ENCODE results near the gene PTPRQ.
"Not testable (repeated sequence)": the region's sequence is repeated elsewhere in the genome, so short reads cannot be mapped to it uniquely, and the experiment has no call there.

The PTPRQ gene, protein sequence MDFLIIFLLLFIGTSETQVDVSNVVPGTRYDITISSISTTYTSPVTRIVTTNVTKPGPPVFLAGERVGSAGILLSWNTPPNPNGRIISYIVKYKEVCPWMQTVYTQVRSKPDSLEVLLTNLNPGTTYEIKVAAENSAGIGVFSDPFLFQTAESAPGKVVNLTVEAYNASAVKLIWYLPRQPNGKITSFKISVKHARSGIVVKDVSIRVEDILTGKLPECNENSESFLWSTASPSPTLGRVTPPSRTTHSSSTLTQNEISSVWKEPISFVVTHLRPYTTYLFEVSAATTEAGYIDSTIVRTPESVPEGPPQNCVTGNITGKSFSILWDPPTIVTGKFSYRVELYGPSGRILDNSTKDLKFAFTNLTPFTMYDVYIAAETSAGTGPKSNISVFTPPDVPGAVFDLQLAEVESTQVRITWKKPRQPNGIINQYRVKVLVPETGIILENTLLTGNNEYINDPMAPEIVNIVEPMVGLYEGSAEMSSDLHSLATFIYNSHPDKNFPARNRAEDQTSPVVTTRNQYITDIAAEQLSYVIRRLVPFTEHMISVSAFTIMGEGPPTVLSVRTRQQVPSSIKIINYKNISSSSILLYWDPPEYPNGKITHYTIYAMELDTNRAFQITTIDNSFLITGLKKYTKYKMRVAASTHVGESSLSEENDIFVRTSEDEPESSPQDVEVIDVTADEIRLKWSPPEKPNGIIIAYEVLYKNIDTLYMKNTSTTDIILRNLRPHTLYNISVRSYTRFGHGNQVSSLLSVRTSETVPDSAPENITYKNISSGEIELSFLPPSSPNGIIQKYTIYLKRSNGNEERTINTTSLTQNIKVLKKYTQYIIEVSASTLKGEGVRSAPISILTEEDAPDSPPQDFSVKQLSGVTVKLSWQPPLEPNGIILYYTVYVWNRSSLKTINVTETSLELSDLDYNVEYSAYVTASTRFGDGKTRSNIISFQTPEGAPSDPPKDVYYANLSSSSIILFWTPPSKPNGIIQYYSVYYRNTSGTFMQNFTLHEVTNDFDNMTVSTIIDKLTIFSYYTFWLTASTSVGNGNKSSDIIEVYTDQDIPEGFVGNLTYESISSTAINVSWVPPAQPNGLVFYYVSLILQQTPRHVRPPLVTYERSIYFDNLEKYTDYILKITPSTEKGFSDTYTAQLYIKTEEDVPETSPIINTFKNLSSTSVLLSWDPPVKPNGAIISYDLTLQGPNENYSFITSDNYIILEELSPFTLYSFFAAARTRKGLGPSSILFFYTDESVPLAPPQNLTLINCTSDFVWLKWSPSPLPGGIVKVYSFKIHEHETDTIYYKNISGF (N-terminal part only)

DNA sequence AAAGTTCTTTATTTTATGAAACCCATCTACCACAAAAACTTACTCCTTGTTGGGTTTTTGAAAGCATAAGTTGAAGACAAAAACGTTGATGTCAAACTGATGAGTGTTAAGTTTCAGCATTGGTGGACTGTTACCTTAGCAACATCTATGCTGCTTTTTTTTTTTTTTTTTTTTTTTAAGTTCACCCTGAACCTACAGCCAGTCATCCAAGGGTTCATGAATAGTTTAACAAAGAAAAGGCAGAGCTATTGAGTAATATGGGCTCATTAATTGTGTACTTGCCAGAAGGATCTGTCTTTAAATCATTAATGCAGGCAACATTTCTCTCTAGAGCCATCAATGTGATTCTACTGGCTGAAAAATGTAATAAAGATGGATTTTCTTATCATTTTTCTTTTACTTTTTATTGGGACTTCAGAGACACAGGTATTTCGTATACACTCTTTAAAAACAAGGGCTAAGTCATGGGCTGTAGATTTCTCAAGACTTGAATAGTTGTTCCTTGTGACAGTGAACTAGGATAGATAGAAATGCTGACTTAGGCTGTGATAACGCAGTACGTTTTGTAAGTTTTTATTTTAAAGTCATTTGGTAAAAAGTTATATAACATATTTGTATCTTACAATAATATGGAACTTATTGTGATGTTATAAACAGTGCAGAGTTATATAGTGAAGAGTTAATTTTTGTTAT is at the start of gene PTPRQ:
TSS of gene PTPRQ (plus strand) at position 262 of the 693 bp plus-strand sequence. CDS start at position 373, 111 bp downstream.
- DNase-seq: no peak

GRCh38 chr12:80400571-80400991 is 43.5 kb upstream of the PTPRQ start:
- DNase-seq: no peak

GRCh38 chr12:80401191-80401590 is 42.8 kb upstream of the PTPRQ start:
- no peak for DNase-seq

GRCh38 chr12:80404629-80405028 is 39.4 kb upstream of the PTPRQ start:
- DNase-seq: no peak

- DNase-seq: no peak
These were observed 37.8 kb upstream of the PTPRQ start for GRCh38 chr12:80406253-80406652.

GRCh38 chr12:80411787-80412186 is 32.2 kb upstream of the PTPRQ start:
- no peak for DNase-seq

DNA sequence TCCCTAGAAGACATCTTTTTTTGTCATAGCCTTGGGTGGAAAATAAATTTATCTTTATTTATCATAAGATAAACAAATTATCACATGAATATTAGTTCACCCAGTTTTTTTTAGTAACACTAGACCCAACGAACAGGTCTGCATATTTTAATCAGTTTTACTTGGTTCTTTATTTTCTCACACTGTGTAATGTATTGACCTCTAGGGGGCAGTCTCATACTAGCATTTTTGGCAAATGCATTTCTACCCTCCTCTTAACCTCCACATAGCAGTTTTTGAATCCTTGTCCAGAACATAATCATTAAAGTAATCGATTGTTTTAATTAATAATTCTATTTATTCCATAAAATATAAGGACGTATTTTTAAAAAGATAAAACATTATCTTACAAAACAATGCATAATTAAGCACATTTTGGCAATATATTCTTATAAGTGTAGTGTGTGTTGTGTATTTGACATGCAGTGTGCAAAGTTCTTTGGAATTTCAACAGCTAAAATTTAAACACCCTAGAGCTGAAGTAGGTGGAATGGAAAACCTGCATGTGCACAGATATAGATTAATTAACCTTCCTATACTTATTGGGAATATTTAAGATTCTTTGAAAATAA is 31.6 kb upstream of the PTPRQ start:
- DNase-seq: no peak

DNA sequence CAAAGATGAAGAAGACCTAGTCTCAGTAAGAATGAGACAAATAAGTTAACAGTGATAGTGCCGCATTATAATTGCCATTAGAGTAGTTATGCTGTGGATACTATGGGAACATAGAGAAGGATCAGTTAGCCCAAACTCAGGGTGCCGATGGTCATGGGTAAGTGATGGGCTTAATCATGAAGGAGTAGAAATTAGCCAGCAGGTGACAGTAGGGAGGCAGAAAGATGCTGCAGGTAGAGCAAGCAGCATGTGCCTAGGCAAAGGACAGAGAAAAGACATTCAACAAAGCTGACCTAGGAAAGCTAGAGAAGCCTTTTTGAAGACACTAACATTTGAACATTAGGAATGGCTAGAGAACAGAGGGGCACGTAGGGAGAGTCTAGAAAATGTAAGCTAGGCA is 30.6 kb upstream of the PTPRQ start:
- DNase-seq: no peak

- no peak for DNase-seq
These were observed 28.6 kb upstream of the PTPRQ start for GRCh38 chr12:80415466-80415865.

GRCh38 chr12:80419644-80420043 is 24.4 kb upstream of the PTPRQ start:
- DNase-seq: no peak

DNA sequence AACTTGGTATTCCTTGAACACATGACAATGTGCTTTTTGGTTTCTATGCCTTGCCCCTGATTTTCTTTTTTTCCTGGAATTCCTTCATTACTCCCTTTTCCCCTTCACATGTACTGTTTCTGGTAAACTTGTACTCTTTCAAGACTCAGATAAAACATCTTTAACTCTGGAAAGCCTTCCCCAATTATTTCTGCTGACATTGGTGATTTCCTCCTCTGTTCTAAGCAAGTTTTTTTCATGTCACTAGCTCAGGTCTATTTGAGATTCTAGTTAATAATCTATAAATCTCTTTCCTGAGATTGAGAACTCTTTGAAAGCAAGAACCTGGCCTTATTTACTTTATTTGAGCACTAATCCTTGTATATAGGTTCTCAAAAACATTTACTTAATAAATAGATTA is 24.0 kb upstream of the PTPRQ start:
- no peak for DNase-seq

DNA sequence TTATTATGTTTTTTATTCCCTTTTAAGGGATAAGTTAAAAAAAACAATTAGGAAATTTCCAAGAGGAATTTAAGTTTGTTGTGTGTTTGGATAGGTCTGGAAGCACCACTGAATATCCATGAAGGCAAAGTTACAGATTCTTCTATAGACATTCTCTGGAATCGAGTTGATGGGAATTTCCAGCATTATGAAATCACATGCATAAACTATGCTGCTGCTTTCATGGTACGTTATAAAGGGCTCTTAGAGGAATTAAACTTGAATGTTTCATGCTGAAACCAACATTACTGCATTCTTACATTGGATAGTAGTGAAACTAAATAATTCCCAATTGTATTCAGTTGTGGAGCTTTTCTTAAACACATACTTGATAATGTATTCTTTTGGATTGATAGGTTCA is 21.5 kb upstream of the PTPRQ start:
- no peak for DNase-seq

GRCh38 chr12:80432061-80432460 is 12.0 kb upstream of the PTPRQ start:
- no peak for DNase-seq

DNA sequence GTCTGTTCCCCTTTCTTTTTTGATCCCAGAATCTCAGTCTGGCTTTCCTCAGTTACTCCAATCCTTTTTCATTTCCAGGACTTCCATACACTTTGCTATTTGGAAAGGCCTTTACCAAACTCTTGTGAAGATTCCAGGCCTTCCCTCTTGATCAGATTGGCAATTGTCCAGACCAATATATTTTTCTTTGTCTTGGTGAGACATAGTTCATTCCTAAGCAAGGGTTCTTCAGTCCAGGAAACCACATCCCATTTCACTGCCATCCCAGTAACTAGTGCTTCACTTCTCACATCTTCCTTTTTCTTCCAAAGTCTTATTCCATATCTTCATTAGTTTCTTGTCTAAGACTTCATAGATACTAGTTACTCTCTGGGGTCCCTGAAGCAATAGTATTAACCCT is 2.1 kb upstream of the PTPRQ start:
- DNase-seq: no peak

DNA sequence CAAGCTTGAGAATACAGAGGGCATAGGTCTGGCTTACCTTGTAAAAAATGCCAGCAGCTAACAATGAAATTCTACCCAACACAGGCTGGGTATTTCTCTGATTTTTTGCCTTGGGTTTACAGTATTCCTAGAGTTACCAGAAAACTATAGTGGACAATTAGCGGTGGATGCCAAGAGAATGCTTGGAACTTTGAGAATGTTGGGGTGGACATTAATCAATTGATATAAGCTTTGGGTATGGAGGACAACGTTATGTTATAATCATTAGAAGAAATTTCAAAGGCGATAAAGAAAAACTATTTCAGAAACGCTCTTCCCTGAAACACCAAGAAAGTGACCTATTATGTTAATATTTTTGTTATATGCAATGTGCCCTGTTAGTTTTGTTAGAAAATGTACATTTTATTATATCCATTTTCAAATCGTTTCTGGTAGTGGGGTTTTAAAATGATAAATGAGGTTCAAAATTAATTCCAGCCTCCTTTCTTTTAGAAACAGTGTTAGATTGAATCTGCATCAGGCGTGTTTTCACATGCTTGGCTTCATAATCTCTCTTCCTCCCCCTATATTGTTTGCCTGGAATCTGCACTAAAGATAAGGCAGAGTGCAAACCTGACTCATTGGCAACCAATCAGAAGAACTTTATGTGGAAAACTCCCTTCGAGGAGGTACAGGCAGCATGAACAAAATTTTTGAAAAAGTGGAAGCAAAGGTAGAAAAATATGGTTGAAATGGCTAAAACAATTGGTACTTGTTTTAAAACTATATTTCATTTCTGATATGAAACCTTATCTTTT is 1.4 kb upstream of the PTPRQ start:
- no peak for DNase-seq

DNA sequence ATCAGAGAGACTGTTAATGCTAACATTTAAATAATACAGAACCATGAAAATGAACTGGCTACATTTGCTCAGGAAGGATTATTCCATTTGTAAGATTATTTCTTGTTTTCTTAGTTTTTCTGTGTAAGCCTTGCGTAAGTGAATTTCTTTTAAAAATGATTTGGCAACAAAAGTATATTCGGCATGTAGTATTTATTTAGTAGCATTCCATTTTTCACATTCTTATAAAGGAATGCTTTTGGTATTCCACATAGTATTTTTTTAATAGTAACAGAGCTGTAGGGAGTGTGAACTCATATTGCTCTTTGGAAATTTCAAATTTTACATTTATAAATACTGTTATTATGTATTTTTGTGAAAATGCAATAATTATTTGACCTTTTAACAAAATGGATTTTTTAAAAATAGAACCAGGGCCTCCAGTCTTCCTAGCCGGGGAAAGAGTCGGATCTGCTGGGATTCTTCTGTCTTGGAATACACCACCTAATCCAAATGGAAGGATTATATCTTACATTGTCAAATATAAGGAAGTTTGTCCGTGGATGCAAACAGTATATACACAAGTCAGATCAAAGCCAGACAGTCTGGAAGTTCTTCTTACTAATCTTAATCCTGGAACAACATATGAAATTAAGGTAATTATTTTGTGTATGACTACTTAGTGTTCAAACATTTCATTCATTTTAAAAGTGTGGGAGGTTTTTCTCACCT is 1.2 kb downstream of the PTPRQ start:
- no peak for DNase-seq

GRCh38 chr12:80456513-80456912 is 12.5 kb downstream of the PTPRQ start:
- no peak for DNase-seq

DNA sequence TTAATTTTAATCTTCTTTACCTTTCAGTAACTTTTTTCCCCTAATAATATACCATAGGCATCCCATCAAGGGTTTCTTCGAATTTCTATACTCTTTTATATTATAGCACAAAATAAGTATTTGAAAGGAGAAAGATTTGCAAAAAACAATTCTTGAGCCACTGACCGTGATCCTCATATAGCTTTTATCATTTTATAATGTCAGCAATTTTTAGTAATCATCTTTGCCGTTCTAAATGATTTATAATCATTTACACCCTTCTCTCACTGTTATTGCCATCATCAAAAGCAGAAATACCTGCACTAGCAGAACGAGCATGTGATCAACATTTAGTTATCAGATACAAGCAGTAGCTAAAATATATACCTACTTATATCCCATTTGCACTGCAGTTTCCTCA is 16.9 kb downstream of the PTPRQ start:
- no peak for DNase-seq

GRCh38 chr12:80461851-80462250 is 17.8 kb downstream of the PTPRQ start:
- DNase-seq: not testable (repeated sequence)

DNA sequence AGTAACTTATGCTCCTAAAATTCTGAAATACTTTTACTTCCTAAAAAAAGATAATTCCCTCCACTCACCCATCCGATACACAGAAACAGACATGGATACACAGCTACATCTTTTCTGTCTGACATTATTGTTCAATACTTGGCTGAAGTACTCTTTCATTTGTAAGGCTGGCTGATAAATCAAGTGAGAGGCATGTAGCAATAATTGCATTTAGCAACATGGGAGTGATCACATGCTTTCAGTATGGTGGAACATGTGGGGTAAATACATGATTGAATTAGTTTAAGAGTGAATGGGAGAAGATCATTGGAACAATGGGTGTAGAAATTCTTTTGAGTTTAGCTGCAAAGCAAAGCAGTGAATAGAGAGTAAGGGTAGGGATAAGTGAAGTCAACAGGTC is 25.6 kb downstream of the PTPRQ start:
- no peak for DNase-seq

Measured in right forelimb (tissue), 1 donor.